Spleen (tissue), 11 donors: ENCODE data around the gene ACOT11. TPM values are rescaled to one million over a fixed set of nuclear protein-coding genes. Genes with fewer than 3 reads are reported as not detected.

Source experiments
- DNase-seq: peaks from one replicate; pipeline ENCODE4 v3.0.0-alpha.2; 2020
- H3K27ac ChIP-seq, 8 donors: fragments of 200-600 bp; sonication (generic) in 7 of 8; 1 replicate in 4 of 8; 2 replicates in 4 of 8; pipeline versions ENCODE4 v1.5.0 to v1.8.0; 2016 to 2021; ENCODE audit warnings: inconsistent platforms in 4 of 8, mild to moderate bottlenecking in 4 of 8, moderate library complexity in 1 of 8
- H3K27me3 ChIP-seq, 7 donors: fragments of 200-600 bp; sonication (generic) in 6 of 7; replicated peaks in 1 of 7; 1 replicate in 4 of 7; 2 replicates in 3 of 7; pipeline versions ENCODE4 v1.5.0 to v1.8.0; 2016 to 2021; ENCODE audit warnings: inconsistent platforms in 3 of 7, mild to moderate bottlenecking in 1 of 7
- H3K36me3 ChIP-seq, 6 donors: fragments of 200-600 bp; sonication (generic) in 5 of 6; 1 replicate in 4 of 6; 2 replicates in 2 of 6; pipeline versions ENCODE4 v1.5.0 to v1.8.0; 2016 to 2021; ENCODE audit warnings: inconsistent platforms in 2 of 6
- H3K4me1 ChIP-seq, 6 donors: fragments of 200-600 bp; sonication (generic) in 5 of 6; 1 replicate in 3 of 6; 2 replicates in 3 of 6; pipeline versions ENCODE4 v1.5.0 to v1.8.0; 2016 to 2021; ENCODE audit warnings: inconsistent platforms in 3 of 6
- H3K4me3 ChIP-seq, 8 donors: fragments of 200-600 bp; sonication (generic) in 7 of 8; 1 replicate in 4 of 8; 2 replicates in 4 of 8; pipeline versions ENCODE4 v1.5.0 to v1.8.0; 2016 to 2021; ENCODE audit warnings: inconsistent platforms in 4 of 8, mild to moderate bottlenecking in 4 of 8, moderate library complexity in 2 of 8
- H3K9me3 ChIP-seq, 8 donors: fragments of 200-600 bp; sonication (generic) in 7 of 8; 1 replicate in 4 of 8; 2 replicates in 4 of 8; pipeline versions ENCODE4 v1.5.0 to v1.8.0; 2016 to 2021; ENCODE audit warnings: inconsistent platforms in 4 of 8
- CTCF ChIP-seq, 11 experiments: fragments of 200-600 bp in 7 of 11; fragments of 450-650 bp in 4 of 11; sonication (generic) in 4 of 11; IDR thresholded peaks in 8 of 11; conservative IDR thresholded peaks in 3 of 11; 1 replicate in 7 of 11; 2 replicates in 4 of 11; pipeline versions ENCODE4 v1.4.0 to v1.8.0; 2016 to 2021; ENCODE audit warnings: antibody characterized with exemption in 11 of 11, inconsistent platforms in 4 of 11, mild to moderate bottlenecking in 1 of 11
- POLR2A ChIP-seq, 3 donors: fragments of 450-650 bp; IDR thresholded peaks; one replicate each; pipeline ENCODE4 v1.5.1; 2017; ENCODE audit warnings: antibody characterized with exemption in 3 of 3, mild to moderate bottlenecking in 1 of 3
- POLR2AphosphoS5 ChIP-seq, 3 donors: sonication (generic); formaldehyde crosslinking; IDR thresholded peaks; one replicate each; pipeline ENCODE4 v1.5.1; 2017; ENCODE audit warnings: antibody characterized with exemption in 3 of 3
- WGBS, 5 donors: extraction: QIAGEN DNeasy Blood & Tissue Kit in 3 of 5; methylation state at CpG; one replicate each; pipeline versions ENCODE4 v1.1.5 to v1.1.7; 2013 to 2018; 5-methylcytosine and 5-hydroxymethylcytosine counted together
- intact Hi-C: fragments of 100-400 bp; cut with DNase I; formaldehyde crosslinking; loops from one replicate; pipeline ENCODE4 v1.15.0; 2023; ENCODE audit warnings: low total_unique reads
- polyA plus RNA-seq, 3 donors: library from polyadenylated mRNA; stranded (reverse); fragments of 200-250 nt; gene quantifications; one replicate each; pipeline ENCODE4 v1.2.1, GENCODE V29; 2013
- total RNA-seq, 7 donors: library from RNA; depleted of rRNA in 3 of 7; stranded (reverse); fragments of >200 nt in 3 of 7; fragmentation: NEBNext Ultra II Directional in 4 of 7; extraction: Animal tissue kit (Norgen Biotek cat#: 25700) in 4 of 7; gene quantifications; one replicate each; pipeline versions ENCODE4 v1.1.0 to v1.2.1, GENCODE V29; 2016 to 2021
- donor health status: healthy with polysubstance abuse.
- donor health status: DM: no; HTN: no; CAD: no; lungs with moderate emphysema.
- donor health status: DM: no; HTN: no; CAD: no.
- donor health status: Bipolar disorder and iron deficiency.
- donor health status: healthy.
- donor health status: DM: no; HTN: no; CAD: no.
- donor health status: DM: yes; HTN: yes; CAD: no.

ACOT11 gene
- total and polyA plus RNA-seq, 10 donors, result 0.30 to 3.2 (median 2.1) TPM

- no peak overlapping the region for H3K27ac ChIP-seq
- H3K36me3 ChIP-seq, result no peaks in the 10 kb centered on the region
- H3K27me3 ChIP-seq, result peaks cover 0 to 17% (median 0%) of the 10 kb centered on the region in 7 donors
- H3K4me3 ChIP-seq, result no peak overlapping the region
- peaks cover 0 to 5% (median 0%) of the 10 kb centered on the region in 6 donors for H3K4me1 ChIP-seq
- intact Hi-C loops, result no loop called here
- no peak for DNase-seq
- no peak for TF ChIP-seq CTCF (IDR thresholded peaks at IDR 0.05 in 8 of 11, conservative IDR thresholded peaks at IDR 0.05 in 3 of 11)
- H3K9me3 ChIP-seq, result peaks cover 7 to 35% (median 27%) of the 10 kb centered on the region in 8 donors
- 58 to 66% (median 60%) methylated on average over 4 of the region's 4 CpGs for WGBS, 5 donors
Observed at GRCh38 chr1:54640361-54640760, 92.3 kb downstream of the ACOT11 start.

GRCh38 chr1:54640863-54641836, 93.1 kb downstream of the ACOT11 start, which contains the start of gene MROH7:
Gene MROH7, plus strand, starts transcription at chr1:54641786. Its CDS starts 11,141 bp downstream, at chr1:54652927.
- intact Hi-C loops, result no loop called here
- WGBS, 5 donors, result 68 to 92% (median 79%) methylated on average over 7 to 8 of the region's 8 CpGs
- H3K36me3 ChIP-seq, result no peaks in the 10 kb centered on the region
- TF ChIP-seq POLR2A (IDR thresholded peaks at IDR 0.05) (no peak), CTCF (IDR thresholded peaks at IDR 0.05 in 8 of 11, conservative IDR thresholded peaks at IDR 0.05 in 3 of 11) (no peak), POLR2AphosphoS5 (IDR thresholded peaks at IDR 0.05) (no peak)
- H3K9me3 ChIP-seq, result peaks cover 7 to 38% (median 28%) of the 10 kb centered on the region in 8 donors
- no peak within 1 kb of the TSS for H3K27ac ChIP-seq
- peaks cover 0 to 12% (median 0%) of the 10 kb centered on the region in 7 donors for H3K27me3 ChIP-seq
- H3K4me1 ChIP-seq, result peaks cover 0 to 5% (median 0%) of the 10 kb centered on the region in 6 donors
- no peak for DNase-seq
- no peak within 1 kb of the TSS for H3K4me3 ChIP-seq

- TF ChIP-seq CTCF (IDR thresholded peaks at IDR 0.05 in 8 of 11, conservative IDR thresholded peaks at IDR 0.05 in 3 of 11), result no peak
- TF ChIP-seq POLR2AphosphoS5 (IDR thresholded peaks at IDR 0.05), result no peak
- H3K36me3 ChIP-seq, result no peaks in the 10 kb centered on the region
- H3K27me3 ChIP-seq, result peaks cover 0 to 10% (median 0%) of the 10 kb centered on the region in 7 donors
- intact Hi-C loops, result no loop called here
- H3K4me1 ChIP-seq, result peaks cover 0 to 5% (median 0%) of the 10 kb centered on the region in 6 donors
- H3K27ac ChIP-seq, result no peak overlapping the region
- H3K9me3 ChIP-seq, result peaks cover 7 to 38% (median 28%) of the 10 kb centered on the region in 8 donors
- DNase-seq, result no peak
- no peak overlapping the region for H3K4me3 ChIP-seq
Observed at GRCh38 chr1:54643736-54644135, 95.7 kb downstream of the ACOT11 start.
